GM20000 (cell line): Measurements from ENCODE around the gene GRB10.
"Not testable (repeated sequence)": the region's sequence is repeated elsewhere in the genome, so short reads cannot be mapped to it uniquely, and the experiment has no call there.

Source experiments
- DNase-seq: peaks from one replicate; pipeline ENCODE4 v3.0.0; 2012; ENCODE audit warnings: low spot score
- CTCF ChIP-seq: IDR thresholded peaks from 2 replicates; pipeline ENCODE4 v1.5.1; 2012; ENCODE audit warnings: mild to moderate bottlenecking, control low read depth; ENCODE audit errors: extremely low read depth, missing control alignments

Gene GRB10

GRCh38 chr7:50745835-50746234 lies 36.9 kb downstream of the GRB10 start:
- no peak for TF ChIP-seq CTCF
- no peak for DNase-seq

- no peak for DNase-seq
- no peak for TF ChIP-seq CTCF
Measured at GRCh38 chr7:50745336-50745735, 37.4 kb downstream of the GRB10 start.

GRCh38 chr7:50743893-50744292 lies 38.8 kb downstream of the GRB10 start:
- DNase-seq = no peak
- no peak for TF ChIP-seq CTCF

GRCh38 chr7:50743016-50743415 lies 39.7 kb downstream of the GRB10 start:
- TF ChIP-seq CTCF = no peak
- DNase-seq = no peak

- no peak for DNase-seq
Measured at GRCh38 chr7:50742401-50742800, 40.3 kb downstream of the GRB10 start.

GRCh38 chr7:50739744-50740435 lies 42.8 kb downstream of the GRB10 start:
- TF ChIP-seq CTCF = no peak
- no peak for DNase-seq

More at GRCh38 chr7:50742401-50742800, 40.3 kb downstream of the GRB10 start:
- no peak for TF ChIP-seq CTCF

GRCh38 chr7:50738932-50739331 lies 43.8 kb downstream of the GRB10 start:
- DNase-seq = no peak
- TF ChIP-seq CTCF = no peak

GRCh38 chr7:50735836-50736235 lies 46.9 kb downstream of the GRB10 start:
- DNase-seq = not testable (repeated sequence)
